Measurements from ENCODE around the gene ACTA2.
A peak's percentile ranks its signal among the peaks of the same experiment; 100 is the strongest.

Gene ACTA2

DNA sequence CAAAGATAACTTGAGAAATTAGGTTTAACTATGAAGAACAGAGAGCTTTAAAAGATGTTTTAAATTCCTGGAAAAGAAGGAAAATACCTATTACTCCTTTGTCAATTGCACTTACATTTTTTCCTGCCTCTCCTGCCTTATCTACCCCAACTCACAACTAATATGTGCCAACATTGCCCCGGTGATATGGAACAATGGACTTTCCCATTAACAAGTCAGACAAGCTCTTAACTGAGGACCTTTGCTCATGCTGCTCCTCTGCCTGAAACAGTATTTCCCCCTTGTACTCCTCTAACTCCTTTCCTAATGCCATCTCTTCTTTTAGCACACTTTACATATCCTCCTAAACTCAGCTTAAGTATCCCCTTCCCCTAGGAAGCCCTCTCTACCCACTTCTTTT is 4.8 kb upstream of the ACTA2 start:
- Histone ChIP-seq H3K27ac (no peak overlapping the region), H3K4me3 (no peak overlapping the region)
- TF ChIP-seq, protein P1, sequence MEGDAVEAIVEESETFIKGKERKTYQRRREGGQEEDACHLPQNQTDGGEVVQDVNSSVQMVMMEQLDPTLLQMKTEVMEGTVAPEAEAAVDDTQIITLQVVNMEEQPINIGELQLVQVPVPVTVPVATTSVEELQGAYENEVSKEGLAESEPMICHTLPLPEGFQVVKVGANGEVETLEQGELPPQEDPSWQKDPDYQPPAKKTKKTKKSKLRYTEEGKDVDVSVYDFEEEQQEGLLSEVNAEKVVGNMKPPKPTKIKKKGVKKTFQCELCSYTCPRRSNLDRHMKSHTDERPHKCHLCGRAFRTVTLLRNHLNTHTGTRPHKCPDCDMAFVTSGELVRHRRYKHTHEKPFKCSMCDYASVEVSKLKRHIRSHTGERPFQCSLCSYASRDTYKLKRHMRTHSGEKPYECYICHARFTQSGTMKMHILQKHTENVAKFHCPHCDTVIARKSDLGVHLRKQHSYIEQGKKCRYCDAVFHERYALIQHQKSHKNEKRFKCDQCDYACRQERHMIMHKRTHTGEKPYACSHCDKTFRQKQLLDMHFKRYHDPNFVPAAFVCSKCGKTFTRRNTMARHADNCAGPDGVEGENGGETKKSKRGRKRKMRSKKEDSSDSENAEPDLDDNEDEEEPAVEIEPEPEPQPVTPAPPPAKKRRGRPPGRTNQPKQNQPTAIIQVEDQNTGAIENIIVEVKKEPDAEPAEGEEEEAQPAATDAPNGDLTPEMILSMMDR (IDR thresholded peaks at IDR 0.05) = no peak
- DNase-seq (ENCODE audit: low spot score) = no peak

DNA sequence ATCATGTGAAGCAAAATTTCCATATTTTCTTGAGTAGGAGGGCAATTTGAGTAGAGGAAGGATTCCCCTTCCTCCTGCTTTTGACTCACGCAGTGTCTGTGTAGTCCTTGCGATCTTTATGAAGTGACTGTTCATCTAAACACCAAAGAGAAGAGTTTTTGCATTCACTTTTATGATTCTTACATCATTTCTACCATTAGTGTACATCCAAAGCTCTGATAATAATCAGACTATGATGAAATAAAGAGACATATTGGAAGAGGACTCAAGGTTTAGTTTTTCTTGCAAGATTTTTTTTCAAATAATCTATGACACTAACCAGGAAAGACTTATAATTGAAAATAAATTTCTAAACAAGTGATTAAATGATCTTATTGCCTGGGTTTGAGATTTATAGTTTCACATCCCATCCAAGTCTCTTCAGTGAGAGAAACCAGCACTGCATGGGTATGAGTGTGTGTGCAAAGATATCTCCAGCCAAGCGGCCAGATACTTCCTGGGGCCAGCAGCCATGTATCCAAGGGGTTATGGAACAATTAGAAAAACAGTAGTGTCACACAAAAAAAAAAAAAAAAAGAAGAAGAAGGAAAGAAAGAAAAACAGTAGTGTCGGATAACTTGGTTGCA is 2.0 kb upstream of the ACTA2 start:
- DNase-seq (ENCODE audit: low spot score) = no peak
- H3K27ac ChIP-seq = peak overlapping the region; percentile 92 to 93
- peak overlapping the region; percentile 18 for H3K4me3 ChIP-seq
- TF ChIP-seq, protein P1 (IDR thresholded peaks at IDR 0.05) = no peak

DNA sequence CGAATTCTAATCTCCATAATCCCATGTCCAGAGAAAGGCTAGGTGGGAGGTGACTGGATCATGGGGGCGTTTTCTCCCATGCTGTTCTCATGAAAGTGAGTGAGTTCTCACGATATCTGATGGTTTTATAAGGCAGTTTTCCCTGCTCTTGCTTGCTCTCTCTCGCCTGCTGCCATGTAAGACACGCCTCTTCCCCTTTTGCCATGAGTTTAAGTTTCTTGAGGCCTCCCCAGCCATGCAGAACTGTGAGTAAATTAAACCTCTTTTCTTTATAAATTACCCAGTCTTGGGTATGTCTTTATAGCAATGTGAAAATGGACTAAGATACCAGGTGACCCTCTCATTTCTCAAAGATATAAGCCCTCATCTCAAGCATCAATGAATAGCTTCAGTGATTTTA is 1.1 kb upstream of the ACTA2 start:
- peak overlapping the region; percentile 92 to 93 for H3K27ac ChIP-seq
- peak overlapping the region; percentile 79 for H3K4me3 ChIP-seq
- no peak for DNase-seq (ENCODE audit: low spot score)
- TF ChIP-seq, protein P1 (IDR thresholded peaks at IDR 0.05) = no peak

DNA sequence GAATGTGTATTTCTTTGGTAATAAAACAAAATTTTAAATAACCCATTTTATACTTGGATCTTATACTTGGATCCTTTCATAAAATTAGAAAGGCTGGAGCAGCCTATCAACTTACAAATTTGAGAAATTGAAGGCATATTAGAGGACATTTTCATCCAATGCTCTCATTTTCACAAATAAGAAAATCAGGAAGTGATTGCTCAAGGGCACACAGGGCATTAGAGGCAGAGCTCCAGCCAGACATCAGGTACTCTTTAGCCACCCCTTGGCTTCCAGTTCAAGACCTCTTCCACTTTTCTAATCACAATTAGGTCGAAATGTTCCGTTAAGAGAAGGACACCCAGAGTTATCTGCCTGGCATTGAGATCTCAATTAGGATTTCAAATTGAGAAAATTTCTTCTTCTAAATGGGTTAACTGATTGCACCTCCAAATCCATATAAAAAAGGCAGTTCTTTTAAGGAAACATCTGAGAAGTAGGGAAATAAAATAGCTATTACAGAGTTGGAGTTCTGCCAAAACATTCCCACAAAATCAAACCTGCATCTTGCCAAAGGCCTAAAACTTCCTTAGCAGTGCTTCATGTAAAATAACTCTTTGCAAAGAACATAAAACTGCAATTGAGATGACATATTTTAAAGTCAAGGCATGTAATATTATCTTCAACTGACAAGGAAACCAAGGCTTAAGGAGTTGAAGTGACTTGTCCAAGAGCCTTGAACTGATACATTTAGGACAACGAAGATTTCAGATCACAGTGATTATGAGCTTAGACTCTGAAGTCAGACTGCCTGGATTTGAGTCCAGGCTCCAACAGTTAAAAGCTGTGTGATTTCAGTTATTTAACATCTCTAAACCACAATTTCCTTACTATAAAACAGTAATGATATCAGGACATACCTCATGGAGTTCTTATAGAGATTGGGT is 2.4 kb downstream of the ACTA2 start:
- TF ChIP-seq, protein P1 (IDR thresholded peaks at IDR 0.05) = no peak
- DNase-seq (ENCODE audit: low spot score) = no peak
- peak overlapping the region; percentile 79 for H3K4me3 ChIP-seq
- peak overlapping the region; percentile 92 to 93 for H3K27ac ChIP-seq

DNA sequence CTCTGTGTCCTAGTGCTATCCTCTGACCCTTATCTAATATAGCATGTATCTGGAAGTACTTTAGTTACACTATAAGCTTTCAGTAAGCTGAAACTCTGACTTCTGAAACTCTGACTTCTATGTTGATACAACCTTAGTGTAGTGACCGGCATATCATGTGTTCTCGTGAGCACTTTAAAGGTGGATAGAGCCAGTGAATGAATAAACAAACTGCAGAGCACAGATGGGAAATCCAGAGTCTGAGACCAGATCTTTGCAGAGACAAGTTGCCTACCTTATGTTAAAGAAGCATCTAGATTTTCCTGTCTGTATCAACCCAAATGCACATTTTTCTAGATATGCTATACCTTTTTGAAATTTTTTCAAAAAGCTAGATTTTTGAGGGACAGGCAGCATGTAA is 3.5 kb downstream of the ACTA2 start:
- no peak for DNase-seq (ENCODE audit: low spot score)
- TF ChIP-seq, protein P1 (IDR thresholded peaks at IDR 0.05) = no peak
- peak overlapping the region; percentile 76 to 92 for H3K27ac ChIP-seq
- H3K4me3 ChIP-seq = peak overlapping the region; percentile 79

DNA sequence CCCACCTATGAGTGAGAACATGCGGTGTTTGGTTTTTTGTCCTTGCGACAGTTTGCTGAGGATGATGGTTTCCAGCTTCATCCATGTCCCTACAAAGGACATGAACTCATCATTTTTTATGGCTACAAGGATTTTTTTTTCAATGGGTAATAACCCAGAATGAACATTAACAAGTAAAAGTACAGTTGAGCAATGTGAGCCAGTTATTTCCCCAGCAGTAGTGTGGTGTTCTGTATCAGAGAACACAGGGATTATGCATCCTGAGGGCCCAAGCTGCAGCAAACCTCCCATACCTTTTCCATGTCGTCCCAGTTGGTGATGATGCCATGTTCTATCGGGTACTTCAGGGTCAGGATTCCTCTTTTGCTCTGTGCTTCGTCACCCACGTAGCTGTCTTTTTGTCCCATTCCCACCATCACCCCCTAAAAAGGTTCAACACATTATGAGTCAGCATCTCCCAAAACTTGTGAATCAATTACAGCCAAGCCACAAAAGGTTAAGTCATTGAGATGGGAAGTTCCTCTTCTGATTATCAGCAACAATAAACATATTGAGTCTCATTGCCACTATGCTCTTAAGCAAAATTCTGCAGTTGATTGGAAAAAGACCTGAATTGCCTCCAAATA is 5.5 kb downstream of the ACTA2 start:
- TF ChIP-seq, protein P1 (IDR thresholded peaks at IDR 0.05) = no peak
- no peak for DNase-seq (ENCODE audit: low spot score)
- H3K27ac ChIP-seq = peak overlapping the region; percentile 76 to 92
- peak overlapping the region; percentile 79 for H3K4me3 ChIP-seq

Data from coronary artery (tissue), 2 donors.